SK-N-SH treated with all-trans-retinoic acid at 6 μM for 48 hours (cell line): ENCODE data around the gene MSS51.

Source experiments
- ATAC-seq: fragments of 200-7000 bp; cut with Tn5 transposase; 3 replicates; pipeline ENCODE4 v1.9.1; 2020; ENCODE audit warnings: mild to moderate bottlenecking, moderate library complexity
- ARNTL ChIP-seq: fragments of 450-650 bp; formaldehyde crosslinking; IDR thresholded peaks from 2 replicates; pipeline ENCODE4 v1.5.0; 2020; ENCODE audit warnings: low read depth, mild to moderate bottlenecking, moderate library complexity, borderline replicate concordance
- CREB5 ChIP-seq: fragments of 250-450 bp; sonication (Bioruptor Pico); IDR thresholded peaks from 2 replicates; pipeline ENCODE4 v1.5.1; 2020; ENCODE audit warnings: low read depth, mild to moderate bottlenecking, moderate library complexity
- CSDC2 ChIP-seq: fragments of 250-450 bp; sonication (Bioruptor Pico); IDR thresholded peaks from 2 replicates; pipeline ENCODE4 v1.5.0; 2020; ENCODE audit warnings: mild to moderate bottlenecking, moderate library complexity
- CSRNP3 ChIP-seq: fragments of 250-450 bp; sonication (Bioruptor Pico); IDR thresholded peaks from 2 replicates; pipeline ENCODE4 v1.5.1; 2021; ENCODE audit warnings: mild to moderate bottlenecking, moderate library complexity
- ESRRG ChIP-seq: fragments of 250-450 bp; sonication (Bioruptor Pico); IDR thresholded peaks from 2 replicates; pipeline ENCODE4 v1.6.1; 2021; ENCODE audit warnings: mild to moderate bottlenecking
- GLIS3 ChIP-seq: fragments of 250-450 bp; sonication (Bioruptor Pico); IDR thresholded peaks from 2 replicates; pipeline ENCODE4 v1.5.0; 2020; ENCODE audit warnings: mild to moderate bottlenecking, moderate library complexity
- ISL1 ChIP-seq: fragments of 250-450 bp; sonication (Bioruptor Pico); IDR thresholded peaks from 2 replicates; pipeline ENCODE4 v2.1.2; 2022; ENCODE audit warnings: mild to moderate bottlenecking, moderate library complexity
- OSR1 ChIP-seq: fragments of 250-450 bp; sonication (Bioruptor Pico); IDR thresholded peaks from 2 replicates; pipeline ENCODE4 v1.8.0; 2022; ENCODE audit warnings: moderate library complexity, mild to moderate bottlenecking, inconsistent platforms
- PATZ1 ChIP-seq: fragments of 250-450 bp; sonication (Bioruptor Pico); IDR thresholded peaks from 2 replicates; pipeline ENCODE4 v1.8.0; 2020; ENCODE audit warnings: mild to moderate bottlenecking, moderate library complexity, borderline replicate concordance
- POU6F1 ChIP-seq: fragments of 250-450 bp; sonication (Bioruptor Pico); IDR thresholded peaks from 2 replicates; pipeline ENCODE4 v1.8.0; 2021; ENCODE audit warnings: low read depth, mild to moderate bottlenecking, moderate library complexity, borderline replicate concordance
- PPARA ChIP-seq: fragments of 250-450 bp; sonication (Bioruptor Pico); IDR thresholded peaks from 2 replicates; pipeline ENCODE4 v1.5.0; 2020; ENCODE audit warnings: mild to moderate bottlenecking, borderline replicate concordance
- RARB ChIP-seq: fragments of 250-450 bp; sonication (Bioruptor Pico); IDR thresholded peaks from 2 replicates; pipeline ENCODE4 v1.8.0; 2021; ENCODE audit warnings: mild to moderate bottlenecking, moderate library complexity
- SNAI2 ChIP-seq: fragments of 250-450 bp; sonication (Bioruptor Pico); IDR thresholded peaks from 2 replicates; pipeline ENCODE4 v1.5.0; 2020; ENCODE audit warnings: mild to moderate bottlenecking, moderate library complexity
- TCF4 ChIP-seq: fragments of 250-450 bp; sonication (Bioruptor Pico); IDR thresholded peaks from 2 replicates; pipeline ENCODE4 v1.8.0; 2021; ENCODE audit warnings: mild to moderate bottlenecking, moderate library complexity, borderline replicate concordance
- TOX ChIP-seq: fragments of 250-450 bp; sonication (Bioruptor Pico); IDR thresholded peaks from 2 replicates; pipeline ENCODE4 v1.8.0; 2021; ENCODE audit warnings: mild to moderate bottlenecking, moderate library complexity, borderline replicate concordance
- TSHZ2 ChIP-seq: fragments of 250-450 bp; sonication (Bioruptor Pico); IDR thresholded peaks from 2 replicates; pipeline ENCODE4 v1.5.0; 2020; ENCODE audit warnings: mild to moderate bottlenecking, moderate library complexity
- ZC3H10 ChIP-seq: fragments of 250-450 bp; sonication (Bioruptor Pico); IDR thresholded peaks from 2 replicates; pipeline ENCODE4 v1.5.1; 2021; ENCODE audit warnings: mild to moderate bottlenecking, moderate library complexity
- ZFP3 ChIP-seq: fragments of 250-450 bp; sonication (Bioruptor Pico); IDR thresholded peaks from 2 replicates; pipeline ENCODE4 v1.5.0; 2020; ENCODE audit warnings: mild to moderate bottlenecking, moderate library complexity
- ZFP30 ChIP-seq: fragments of 450-650 bp; formaldehyde crosslinking; IDR thresholded peaks from 2 replicates; pipeline ENCODE4 v1.5.0; 2022; ENCODE audit warnings: mild to moderate bottlenecking, moderate library complexity
- ZNF565 ChIP-seq: fragments of 450-650 bp; formaldehyde crosslinking; conservative IDR thresholded peaks from 2 replicates; pipeline ENCODE4 v1.5.0; 2020; ENCODE audit warnings: low read depth, mild to moderate bottlenecking, moderate library complexity
- ZNF70 ChIP-seq: fragments of 450-650 bp; formaldehyde crosslinking; IDR thresholded peaks from 2 replicates; pipeline ENCODE4 v1.5.0; 2020; ENCODE audit warnings: mild to moderate bottlenecking, moderate library complexity
- ZNF8 ChIP-seq: fragments of 450-650 bp; formaldehyde crosslinking; IDR thresholded peaks from 2 replicates; pipeline ENCODE4 v1.5.0; 2020; ENCODE audit warnings: mild to moderate bottlenecking, moderate library complexity

The MSS51 gene

GRCh38 chr10:73401636-73402035 is 31.7 kb downstream of the MSS51 start:
- no peak for ATAC-seq
- no peak for TF ChIP-seq ARNTL (CRISPR knock-in tag)
- TF ChIP-seq ZC3H10 = no peak
- TF ChIP-seq CREB5 (CRISPR knock-in tag) = no peak
- no peak for TF ChIP-seq SNAI2 (CRISPR knock-in tag)
- no peak for TF ChIP-seq TCF4 (CRISPR knock-in tag)
- no peak for TF ChIP-seq ESRRG (CRISPR knock-in tag)
- no peak for TF ChIP-seq ZNF70
- no peak for TF ChIP-seq ZNF8 (CRISPR knock-in tag)
- TF ChIP-seq ZFP3 (CRISPR knock-in tag) = no peak
- TF ChIP-seq TSHZ2 = no peak
- TF ChIP-seq ZFP30 (CRISPR knock-in tag) = no peak
- TF ChIP-seq TOX = no peak
- TF ChIP-seq GLIS3 (CRISPR knock-in tag) = no peak
- TF ChIP-seq RARB (CRISPR knock-in tag) = no peak
- TF ChIP-seq ZNF565 (CRISPR knock-in tag) = no peak
- no peak for TF ChIP-seq CSRNP3
- TF ChIP-seq PATZ1 (CRISPR knock-in tag) = no peak
- TF ChIP-seq CSDC2 (CRISPR knock-in tag) = no peak
- no peak for TF ChIP-seq POU6F1
- no peak for TF ChIP-seq ISL1

GRCh38 chr10:73399063-73399462 is 34.3 kb downstream of the MSS51 start:
- TF ChIP-seq GLIS3 (CRISPR knock-in tag) (no peak), CREB5 (CRISPR knock-in tag) (no peak), ZC3H10 (no peak), ISL1 (no peak), OSR1 (CRISPR knock-in tag) (no peak), PPARA (CRISPR knock-in tag) (no peak), SNAI2 (CRISPR knock-in tag) (no peak), CSRNP3 (no peak)
- ATAC-seq = no peak
